Hair follicular keratinocyte (primary cell): ENCODE measurements around the gene TIRAP. TPM values are rescaled to one million over a fixed set of nuclear protein-coding genes. Genes with fewer than 3 reads are reported as not detected.

Source experiments
- total RNA-seq: library from RNA; depleted of rRNA; stranded (reverse); fragments of >200 nt; gene quantifications from 2 replicates; pipeline ENCODE4 v1.2.3, GENCODE V29; 2015

Gene TIRAP
- total RNA-seq = 1.6 and 2.8 TPM in 2 replicates

GRCh38 chr11:126282736-126283591 lies at the start of gene TIRAP:
TSS of gene TIRAP (plus strand) at chr11:126283093. CDS start at chr11:126290895, 7,802 bp downstream.

GRCh38 chr11:126268708-126269579 lies 13.9 kb upstream of the TIRAP start, which contains the start of the genes FOXRED1 and SRPRA:
TSS of gene FOXRED1 (plus strand) at chr11:126269154. CDS start at chr11:126269207, 53 bp downstream.
TSS of gene SRPRA (minus strand) at chr11:126268895. CDS start at chr11:126268804, 91 bp downstream.

DNA sequence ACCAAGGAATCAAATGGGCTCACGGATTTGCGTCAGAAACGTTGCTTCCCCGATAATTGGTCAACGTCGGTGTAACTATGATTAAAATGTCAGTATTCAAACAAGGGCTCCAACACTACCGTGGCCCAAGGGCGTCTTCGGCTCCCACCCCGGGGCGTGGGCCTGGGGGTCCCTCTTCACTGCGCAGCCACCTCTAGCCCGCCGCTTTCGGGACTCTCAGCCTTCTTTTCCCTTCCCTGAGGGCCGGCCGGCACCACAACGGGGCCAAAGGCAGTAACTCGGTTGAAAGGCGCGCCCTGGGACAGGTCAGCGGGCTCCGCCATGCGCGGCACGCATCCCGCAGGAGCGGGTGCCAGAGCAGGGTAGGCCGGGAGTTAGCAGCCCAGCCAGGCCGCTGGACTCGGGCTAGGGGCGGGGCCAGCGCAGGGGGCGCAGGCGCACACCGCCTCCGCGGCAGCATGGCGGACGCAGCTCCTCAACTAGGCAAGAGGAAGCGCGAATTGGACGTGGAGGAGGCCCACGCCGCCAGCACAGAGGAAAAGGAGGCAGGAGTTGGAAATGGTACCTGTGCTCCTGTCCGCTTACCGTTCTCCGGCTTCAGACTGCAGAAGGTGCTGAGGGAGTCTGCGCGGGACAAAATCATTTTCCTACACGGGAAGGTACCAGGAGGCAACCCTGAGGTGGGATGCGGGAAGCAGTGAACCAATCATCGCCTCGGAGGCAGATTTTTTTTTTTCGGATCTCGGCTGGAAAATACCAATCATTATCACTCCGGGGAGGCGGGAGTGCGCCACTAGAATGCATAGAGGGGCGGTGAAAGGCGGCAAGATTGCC lies 20.9 kb downstream of the TIRAP start, which contains the start of gene DCPS:
Gene DCPS, plus strand, starts transcription at position 438 of the 834 bp plus-strand sequence. Its CDS starts 21 bp downstream, at position 459.

Other genes with a start within 250 kb of the TIRAP start
- gene CDON, start 220.2 kb upstream of the TIRAP start, total RNA-seq = 1.1 and 1.7 TPM in 2 replicates
- 16.6 and 18.4 TPM in 2 replicates for gene RPUSD4, start 71.4 kb upstream of the TIRAP start, total RNA-seq
- gene FAM118B, start 71.3 kb upstream of the TIRAP start, total RNA-seq = 17.5 and 18.1 TPM in 2 replicates
- 82.9 and 105 TPM in 2 replicates for gene SRPRA, start 14.2 kb upstream of the TIRAP start, total RNA-seq
- 22.0 and 40.8 TPM in 2 replicates for gene FOXRED1, start 13.9 kb upstream of the TIRAP start, total RNA-seq
- gene DCPS, start 21.0 kb downstream of the TIRAP start, total RNA-seq = 22.7 and 33.0 TPM in 2 replicates
- 51.8 and 54.5 TPM in 2 replicates for gene ST3GAL4, start 72.6 kb downstream of the TIRAP start, total RNA-seq